Gastroesophageal sphincter (tissue), 4 donors: ENCODE data around the gene NANOG. TPM values are rescaled to one million over a fixed set of nuclear protein-coding genes. Genes with fewer than 3 reads are reported as not detected.

Experiments used
- small RNA-seq, 4 donors: library from RNA; depleted of rRNA; stranded (forward); fragments of <200 nt; gene quantifications; one replicate each; pipeline ENCODE3, GENCODE V24; 2016
- total RNA-seq, 4 donors: library from RNA; depleted of rRNA; stranded (reverse); fragments of >200 nt; gene quantifications; one replicate each; pipeline ENCODE4 v1.1.0, GENCODE V29; 2016

The NANOG gene
- total RNA-seq, 4 donors from 2014 or later = 0.08 to 2.3 (median 0.47) TPM; not detected in 1

Small RNAs within 50 kb of the gene (small RNA-seq; reads per million reads assigned to genes)
- 0 reads per million in 4 donors for gene RF00019

Other genes starting within 250 kb of the NANOG start
- gene APOBEC1, start 123.5 kb upstream of the NANOG start, total RNA-seq = not detected
- gene GDF3, start 93.6 kb upstream of the NANOG start, total RNA-seq = not detected
- not detected for gene DPPA3, start 78.0 kb upstream of the NANOG start, total RNA-seq
- not detected for gene CLEC4C, start 42.0 kb upstream of the NANOG start, total RNA-seq
- not detected for gene NANOGNB, start 24.2 kb upstream of the NANOG start, total RNA-seq
- gene SLC2A14, start 83.5 kb downstream of the NANOG start, total RNA-seq = 1 to 10 TPM in 2 of 4 donors, not detected in 2; 1.2 to 2.6 TPM
- 10 to 100 TPM; 11.5 to 46.6 (median 12.8) TPM for gene SLC2A3, start 146.8 kb downstream of the NANOG start, total RNA-seq
- gene FOXJ2, start 243.3 kb downstream of the NANOG start, total RNA-seq = 10 to 100 TPM; 16.4 to 28.2 (median 20.4) TPM